Skin of body (tissue), 2 donors: ENCODE data around the gene OTUD5. TPM values are rescaled to one million over a fixed set of nuclear protein-coding genes. Genes with fewer than 3 reads are reported as not detected.

Source experiments
- DNase-seq: peaks from one replicate; lab custom pipeline; 2025; lab: John Stamatoyannopoulos, UW
- total RNA-seq: library from RNA; depleted of rRNA; stranded (reverse); fragments of >200 nt; gene quantifications from one replicate; pipeline ENCODE4 v1.2.3, GENCODE V29; 2014

OTUD5 gene
- total RNA-seq, 1 donor from 2014 or later = 19.9 TPM

GRCh38 chrX:48937054-48937907 is 20.1 kb downstream of the OTUD5 start:
- DNase-seq = no peak

- DNase-seq = no peak
Observed at GRCh38 chrX:48936429-48937053, 20.9 kb downstream of the OTUD5 start.

- DNase-seq = no peak
Observed at GRCh38 chrX:48935301-48935670, 22.1 kb downstream of the OTUD5 start.

GRCh38 chrX:48934581-48935300 is 22.7 kb downstream of the OTUD5 start:
- DNase-seq = no peak

- DNase-seq = no peak
Observed at GRCh38 chrX:48933757-48934156, 23.6 kb downstream of the OTUD5 start.

- no peak for DNase-seq
Observed at GRCh38 chrX:48927736-48928382, 29.5 kb downstream of the OTUD5 start.

GRCh38 chrX:48927123-48927522 is 30.3 kb downstream of the OTUD5 start:
- no peak for DNase-seq

GRCh38 chrX:48924270-48924669 is 33.1 kb downstream of the OTUD5 start:
- no peak for DNase-seq

GRCh38 chrX:48923771-48924170 is 33.6 kb downstream of the OTUD5 start:
- DNase-seq = no peak

- no peak for DNase-seq
Observed at GRCh38 chrX:48920718-48921104, 36.7 kb downstream of the OTUD5 start.

- DNase-seq = peak; percentile 1
Observed at GRCh38 chrX:48919947-48920717, 37.3 kb downstream of the OTUD5 start.

GRCh38 chrX:48919360-48919841 is 38.0 kb downstream of the OTUD5 start:
- DNase-seq = no peak

- DNase-seq = peak; percentile 57
Observed at GRCh38 chrX:48918643-48919340, 38.6 kb downstream of the OTUD5 start, which contains the start of gene PIM2. PIM2 (minus strand) TSS chrX:48919024; CDS start chrX:48918834, 190 bp downstream.

GRCh38 chrX:48918301-48918642 is 39.1 kb downstream of the OTUD5 start:
- no peak for DNase-seq

GRCh38 chrX:48917139-48918001 is 40.0 kb downstream of the OTUD5 start:
- peak; percentile 90 for DNase-seq

GRCh38 chrX:48914593-48915493 is 42.6 kb downstream of the OTUD5 start:
- DNase-seq = no peak

GRCh38 chrX:48913605-48914366 is 43.6 kb downstream of the OTUD5 start:
- no peak for DNase-seq
